GM18517 (cell line): ENCODE measurements around the gene SLC47A2.

ENCODE experiments used
- ATAC-seq: cut with Tn5 transposase; IDR thresholded peaks from one replicate; pipeline ENCODE4 v1.9.1; 2021; ENCODE audit warnings: mild to moderate bottlenecking, moderate library complexity; ENCODE audit not compliant: unreplicated experiment

SLC47A2 gene

DNA sequence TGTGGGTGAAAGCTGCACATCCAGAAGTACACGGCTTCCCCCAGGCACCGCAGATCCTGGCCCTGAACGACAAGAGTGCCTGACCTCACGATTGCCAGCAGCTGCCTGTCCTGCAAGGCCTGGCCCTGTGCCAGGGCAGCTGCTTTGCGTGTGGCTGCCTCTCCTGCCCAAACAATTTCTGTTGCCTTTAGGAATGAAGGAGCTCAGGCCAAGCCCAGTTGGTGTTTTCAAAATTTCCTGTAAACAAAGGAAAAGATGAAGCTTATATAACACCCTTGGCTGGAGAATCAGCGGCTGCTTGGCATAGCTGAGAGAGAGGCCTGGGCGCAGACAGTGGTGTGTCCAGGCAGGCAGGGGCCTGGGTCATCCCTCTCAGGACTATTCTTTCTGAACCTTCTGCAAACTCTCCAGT is 11.7 kb upstream of the SLC47A2 start:
- no peak for ATAC-seq

DNA sequence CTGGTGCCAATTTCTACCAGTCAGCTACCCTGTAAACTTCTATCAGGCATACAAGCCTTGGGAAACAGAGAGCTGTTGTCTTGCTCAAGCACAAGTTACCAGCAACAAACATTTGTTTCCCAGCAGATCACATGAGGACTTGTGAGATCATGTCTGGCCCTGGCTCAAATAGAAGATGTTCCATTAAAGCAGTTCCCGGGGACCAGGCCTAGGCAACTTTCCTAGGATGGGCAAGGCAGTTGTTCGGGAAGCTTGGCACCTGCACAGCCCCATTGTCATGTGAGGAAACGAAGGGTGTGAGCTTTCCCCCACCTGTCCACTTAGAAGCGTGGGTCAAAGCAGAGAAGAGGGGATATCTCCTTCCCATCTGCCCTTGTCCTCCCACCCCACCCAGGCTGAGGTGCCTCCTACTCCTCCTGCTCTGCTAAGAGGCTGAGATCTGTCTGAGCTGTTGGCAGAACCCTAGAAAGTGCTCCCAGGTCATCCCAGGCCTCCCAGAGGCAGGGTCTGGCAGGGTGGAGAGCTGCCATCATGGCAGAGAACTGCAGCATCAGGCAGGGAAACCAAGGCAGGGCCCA is 11.2 kb upstream of the SLC47A2 start:
- ATAC-seq = no peak

DNA sequence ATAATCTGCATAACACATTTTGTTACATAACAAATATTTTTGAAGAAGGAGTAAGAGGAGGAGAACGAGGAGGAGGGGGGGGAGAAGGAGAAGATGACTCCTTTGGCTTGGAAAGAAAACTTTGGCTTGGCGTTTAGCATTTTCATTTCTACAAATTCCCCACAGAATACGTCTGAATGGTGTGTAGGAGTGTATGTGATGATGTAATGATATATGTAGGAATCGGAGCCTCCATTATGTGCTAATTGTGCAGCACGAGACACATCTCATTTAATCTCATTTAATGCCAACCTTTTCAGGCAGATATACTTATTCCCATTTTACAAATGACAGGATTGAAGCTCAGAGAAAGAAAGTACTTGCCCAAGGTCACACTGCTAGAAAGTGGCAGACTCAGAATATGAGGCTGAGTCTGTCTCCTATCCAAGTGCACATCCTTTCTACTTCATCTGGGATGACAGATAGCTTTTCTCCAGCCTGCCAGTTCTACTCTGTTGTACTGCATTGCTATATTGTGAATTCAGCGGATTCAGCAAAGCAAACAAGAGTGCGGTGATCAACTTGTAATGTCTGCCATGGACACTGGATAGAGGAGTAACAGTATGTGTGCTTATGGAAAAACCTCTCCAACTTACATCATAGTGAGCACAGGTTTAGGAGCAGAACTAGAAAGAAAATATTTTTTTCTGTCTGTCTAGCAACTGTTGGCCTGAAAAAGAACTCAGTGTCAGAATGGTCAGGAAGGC is 10.4 kb upstream of the SLC47A2 start:
- ATAC-seq = no peak

DNA sequence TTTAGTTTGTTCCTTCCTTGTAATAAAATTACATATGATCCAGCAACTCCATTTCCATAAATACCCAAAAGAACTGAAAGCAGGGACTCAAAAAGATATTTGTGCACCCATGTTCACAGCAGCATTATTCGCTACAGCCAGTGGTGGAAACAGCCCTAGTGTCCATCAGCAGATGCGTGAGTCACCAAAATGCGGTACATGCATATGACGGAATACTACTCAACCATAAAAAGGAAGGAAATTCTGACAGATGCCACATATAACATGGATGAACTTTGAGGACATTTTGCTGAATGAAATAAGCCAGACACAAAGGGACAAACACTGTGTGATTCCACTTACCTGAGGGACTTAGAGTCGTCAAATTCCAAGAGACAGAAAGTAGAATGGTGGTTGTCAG is 9.1 kb upstream of the SLC47A2 start:
- ATAC-seq = no peak

DNA sequence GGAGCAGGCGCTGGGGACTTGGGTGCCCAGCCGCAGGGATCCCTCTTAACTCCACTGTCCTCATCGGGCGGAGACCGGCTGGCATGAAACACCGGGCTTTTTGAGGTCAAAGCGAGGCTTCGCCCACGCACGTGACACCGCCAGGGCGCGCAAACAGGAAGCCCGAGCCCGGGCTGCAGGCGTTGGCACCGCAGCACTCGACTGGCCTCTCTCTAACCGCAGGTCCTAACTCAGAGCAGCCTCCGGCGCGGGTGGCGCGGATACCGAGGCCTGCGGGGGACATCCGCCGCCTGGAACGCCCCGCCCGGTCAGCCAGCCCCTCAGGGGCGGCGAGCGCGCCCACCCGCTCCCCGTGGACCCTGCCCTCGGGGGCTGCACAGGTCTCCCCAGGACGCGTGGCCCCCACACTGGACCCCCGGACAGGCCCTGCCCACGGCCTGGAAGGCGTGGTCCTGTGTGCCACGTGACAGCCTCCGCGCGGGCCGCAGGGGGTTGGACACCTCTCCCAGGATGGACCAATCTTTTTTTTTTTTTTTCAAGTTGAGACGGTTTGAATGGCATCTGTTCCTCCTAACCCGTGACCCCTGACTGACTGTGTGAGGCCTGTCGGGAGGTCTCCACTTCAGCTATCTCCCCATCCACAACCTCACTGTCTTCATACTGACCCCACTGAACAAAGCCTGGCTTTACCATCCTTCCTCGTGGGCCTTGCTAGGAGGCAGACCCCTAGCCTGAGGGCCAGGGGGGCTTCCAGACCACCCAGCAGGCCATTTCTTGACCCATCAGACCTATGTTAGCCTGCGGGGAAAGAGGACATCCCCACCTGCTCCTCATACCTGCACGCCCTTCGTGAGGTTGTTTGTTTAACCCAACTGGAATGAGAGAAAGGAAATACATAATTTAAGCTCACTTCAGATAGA is 8.4 kb upstream of the SLC47A2 start:
- no peak for ATAC-seq

DNA sequence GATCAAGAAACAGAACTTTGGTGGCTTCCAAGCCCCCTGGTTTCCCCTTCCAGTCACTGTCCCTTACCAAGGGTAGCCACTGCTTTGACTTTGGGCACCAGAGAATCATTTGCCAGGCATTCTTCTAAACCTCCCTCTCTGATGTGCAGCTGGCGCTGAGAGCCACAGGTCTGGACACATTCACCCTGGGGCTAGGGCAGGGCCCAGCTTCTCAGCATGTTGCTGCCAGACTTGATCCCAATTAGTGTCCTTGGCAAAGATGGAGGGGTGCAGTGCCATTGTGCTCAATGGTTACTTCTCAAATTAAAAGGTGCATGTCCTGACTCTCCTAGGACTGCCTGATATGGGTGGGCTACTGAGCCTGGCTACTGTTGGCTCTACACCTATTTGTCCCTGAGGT is 7.6 kb upstream of the SLC47A2 start:
- no peak for ATAC-seq

DNA sequence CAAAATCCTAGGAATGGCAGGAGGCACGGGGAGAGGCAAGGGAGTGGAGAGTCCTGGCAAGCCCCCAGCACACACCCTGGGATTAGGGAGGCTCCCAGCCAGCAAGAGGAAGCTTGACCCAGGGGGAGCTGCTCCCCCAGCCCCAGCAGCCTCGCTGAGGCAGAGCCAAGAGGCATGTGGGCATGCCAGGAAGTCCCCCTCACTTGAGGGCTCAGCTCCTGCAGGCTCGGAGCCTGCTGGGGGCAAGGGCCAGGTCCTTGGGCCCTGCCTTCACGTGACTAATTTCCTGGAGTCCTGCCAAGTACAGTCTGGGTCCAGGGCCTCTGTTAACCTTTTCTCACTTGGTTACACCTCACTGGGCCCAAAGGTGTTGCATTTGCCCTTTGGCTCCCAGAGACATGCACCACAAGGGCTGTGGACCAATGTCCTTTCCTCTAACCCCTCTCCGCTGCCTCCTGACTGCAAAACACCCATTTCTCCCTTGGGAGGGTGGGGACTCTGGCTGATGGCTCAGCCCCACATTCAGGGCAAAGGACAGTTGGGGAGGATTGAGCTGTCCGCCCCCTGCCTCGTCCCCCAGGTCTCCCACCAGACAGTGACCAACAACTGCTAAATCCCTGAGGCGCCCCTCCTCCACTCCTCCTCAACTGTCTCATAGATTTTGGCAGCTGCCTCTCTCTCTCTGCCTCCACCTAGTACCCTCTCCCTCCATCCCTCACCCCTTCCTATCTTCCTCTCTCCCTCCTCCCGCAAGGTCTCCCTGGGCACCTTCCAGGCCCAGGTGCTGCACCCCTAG is 4.4 kb upstream of the SLC47A2 start:
- ATAC-seq = no peak

DNA sequence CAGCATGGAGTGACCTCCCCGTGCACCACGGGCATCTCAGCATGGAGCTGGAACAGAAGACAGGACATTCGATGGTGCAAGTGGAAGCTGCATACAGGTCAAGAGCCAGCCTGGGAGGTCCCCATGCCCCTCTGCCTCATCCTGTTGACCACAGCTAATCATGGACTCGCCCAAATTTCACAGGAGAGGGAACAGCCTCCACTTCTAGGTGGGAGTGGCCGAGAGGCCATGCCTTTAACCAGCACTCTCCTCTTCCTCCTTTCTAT is 3.8 kb upstream of the SLC47A2 start:
- no peak for ATAC-seq

DNA sequence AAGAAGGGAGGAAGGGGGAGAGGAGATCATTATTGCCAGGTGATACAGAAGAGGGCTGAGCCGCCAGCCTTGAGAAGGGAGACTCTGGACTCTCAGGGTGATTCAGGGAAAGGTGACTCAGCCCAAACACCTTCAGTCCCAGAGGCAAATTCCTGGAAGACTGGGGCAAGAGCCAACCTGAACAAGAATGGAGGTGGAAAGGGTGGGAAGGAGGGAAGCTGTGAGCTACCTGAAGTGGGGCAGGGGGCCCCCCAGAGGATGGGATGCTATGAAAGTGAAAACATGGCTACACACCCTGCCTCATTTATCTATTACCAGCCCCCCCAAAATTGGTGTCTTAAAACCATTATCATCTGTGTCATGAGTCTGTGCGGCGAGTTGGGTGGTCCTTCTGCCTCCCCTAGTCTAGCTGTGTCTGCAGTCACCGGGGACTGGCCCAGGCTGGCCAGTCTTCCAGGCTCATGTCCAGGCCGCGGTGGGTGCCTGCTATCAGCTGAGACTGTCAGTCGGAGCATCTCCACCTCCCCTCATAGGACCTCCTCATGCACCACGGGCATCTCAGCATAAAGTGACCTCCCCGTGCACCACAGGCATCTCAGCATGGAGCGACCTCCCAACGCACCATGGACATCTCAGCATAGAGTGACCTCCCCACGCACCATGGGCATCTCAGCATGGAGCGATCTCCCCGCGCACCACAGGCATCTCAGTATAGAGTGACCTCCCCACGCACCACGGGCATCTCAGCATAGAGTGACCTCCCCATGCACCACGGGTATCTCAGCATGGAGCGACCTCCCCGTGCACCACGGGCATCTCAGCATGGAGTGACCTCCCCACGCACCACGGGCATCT is 3.2 kb upstream of the SLC47A2 start:
- ATAC-seq = no peak

DNA sequence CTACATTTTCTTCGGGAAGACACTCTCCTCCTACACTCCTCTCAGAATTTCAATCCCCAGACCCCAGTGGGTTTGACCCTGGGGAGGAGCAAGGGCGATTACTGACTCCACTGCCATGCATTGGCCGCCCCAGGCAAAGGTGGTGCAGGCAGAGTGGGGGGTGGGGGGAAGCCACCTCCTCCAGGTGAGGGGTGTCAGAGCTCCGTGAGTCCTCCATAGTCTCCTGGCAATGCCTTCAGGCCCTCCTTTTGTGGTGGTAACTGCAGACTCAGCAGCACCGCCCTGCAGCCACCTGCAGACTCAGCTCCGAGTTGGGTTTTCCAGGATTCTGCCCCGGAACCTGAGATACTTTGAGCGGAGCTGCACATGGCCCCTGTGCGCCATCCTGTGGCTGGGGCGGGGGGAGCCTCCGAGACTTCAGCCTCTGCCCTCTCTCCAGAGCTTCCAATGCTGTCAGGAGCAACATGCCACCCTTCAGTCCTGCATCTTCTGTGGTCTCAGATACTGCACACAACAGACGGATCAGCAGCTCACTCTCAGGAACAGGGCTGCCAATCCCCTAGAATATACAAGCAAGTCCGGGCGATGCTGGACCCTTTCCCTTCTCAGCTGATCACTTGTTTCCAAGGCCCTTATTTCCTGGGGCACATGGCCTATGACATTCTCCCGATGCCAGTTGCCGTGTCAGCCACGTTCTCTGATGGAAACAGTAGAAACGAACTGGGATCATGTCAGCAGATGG is 2.4 kb upstream of the SLC47A2 start:
- ATAC-seq = no peak

DNA sequence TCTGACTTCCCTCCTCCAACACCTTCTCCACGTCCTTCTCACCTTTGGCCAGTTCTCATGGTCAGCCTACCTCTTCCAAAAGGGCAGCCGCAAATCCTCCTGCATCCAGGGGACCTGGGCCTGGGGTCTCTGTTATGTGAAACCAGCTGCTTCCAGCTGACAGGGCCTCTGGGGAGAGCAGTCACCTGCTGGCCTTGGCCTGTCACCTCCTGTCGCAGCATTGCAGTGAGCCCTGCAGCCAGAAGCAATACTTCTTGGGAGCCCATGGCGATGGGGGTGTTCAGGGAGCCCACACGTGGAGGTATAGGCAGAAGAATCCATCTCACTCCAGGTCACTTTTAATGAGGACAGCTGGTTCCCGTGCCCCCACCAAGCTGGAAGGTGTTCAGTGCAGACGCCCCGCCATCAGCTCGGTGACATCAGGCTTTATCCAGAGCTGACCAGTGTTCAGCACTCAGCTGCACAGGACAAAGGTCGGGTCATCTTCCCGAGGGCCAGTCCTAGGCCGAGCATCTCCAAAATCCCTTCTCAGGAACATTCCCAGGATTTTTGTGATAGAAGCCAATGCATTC is 1.7 kb upstream of the SLC47A2 start:
- ATAC-seq = no peak

DNA sequence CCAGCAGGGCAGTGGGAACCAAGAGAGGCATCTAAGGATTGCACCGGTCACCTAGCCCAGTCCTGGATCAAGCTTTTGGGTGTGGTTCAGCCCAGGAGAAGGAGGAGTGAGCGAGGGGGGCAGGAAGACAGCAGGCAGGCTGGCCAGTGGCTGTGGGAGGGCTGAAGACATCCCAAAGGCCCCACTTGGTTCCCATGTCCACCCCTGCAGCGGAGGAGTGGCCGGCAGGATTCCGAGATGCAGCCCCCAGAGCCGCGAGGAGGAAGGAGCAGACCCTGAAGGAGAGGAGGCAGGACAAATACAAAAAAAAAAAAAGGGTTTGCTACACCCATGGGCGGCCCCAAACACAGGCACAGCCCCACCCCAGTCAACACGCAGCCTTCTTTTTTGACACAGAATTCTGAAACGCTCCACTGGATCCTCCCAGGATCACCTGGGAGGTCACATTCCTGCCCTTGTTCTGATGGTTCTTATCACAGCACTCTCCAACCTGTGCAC is 1.1 kb upstream of the SLC47A2 start:
- no peak for ATAC-seq

DNA sequence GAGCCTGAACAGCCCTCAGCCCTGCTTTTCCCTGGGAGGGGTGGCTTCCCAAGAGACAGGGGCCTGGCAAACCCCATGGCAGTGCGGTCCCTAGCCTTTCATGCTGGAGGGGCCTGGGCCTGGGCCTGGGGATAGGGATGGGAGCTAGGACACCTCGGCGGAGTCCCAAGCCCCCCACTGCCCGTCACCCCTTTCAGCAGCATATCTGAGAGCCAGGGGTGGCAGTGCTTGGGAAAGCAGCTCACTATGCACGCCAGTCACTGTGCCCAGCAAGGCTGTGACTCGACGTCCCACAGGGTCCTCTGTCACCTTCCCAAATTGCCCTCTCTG is 612 bp upstream of the SLC47A2 start:
- no peak for ATAC-seq

DNA sequence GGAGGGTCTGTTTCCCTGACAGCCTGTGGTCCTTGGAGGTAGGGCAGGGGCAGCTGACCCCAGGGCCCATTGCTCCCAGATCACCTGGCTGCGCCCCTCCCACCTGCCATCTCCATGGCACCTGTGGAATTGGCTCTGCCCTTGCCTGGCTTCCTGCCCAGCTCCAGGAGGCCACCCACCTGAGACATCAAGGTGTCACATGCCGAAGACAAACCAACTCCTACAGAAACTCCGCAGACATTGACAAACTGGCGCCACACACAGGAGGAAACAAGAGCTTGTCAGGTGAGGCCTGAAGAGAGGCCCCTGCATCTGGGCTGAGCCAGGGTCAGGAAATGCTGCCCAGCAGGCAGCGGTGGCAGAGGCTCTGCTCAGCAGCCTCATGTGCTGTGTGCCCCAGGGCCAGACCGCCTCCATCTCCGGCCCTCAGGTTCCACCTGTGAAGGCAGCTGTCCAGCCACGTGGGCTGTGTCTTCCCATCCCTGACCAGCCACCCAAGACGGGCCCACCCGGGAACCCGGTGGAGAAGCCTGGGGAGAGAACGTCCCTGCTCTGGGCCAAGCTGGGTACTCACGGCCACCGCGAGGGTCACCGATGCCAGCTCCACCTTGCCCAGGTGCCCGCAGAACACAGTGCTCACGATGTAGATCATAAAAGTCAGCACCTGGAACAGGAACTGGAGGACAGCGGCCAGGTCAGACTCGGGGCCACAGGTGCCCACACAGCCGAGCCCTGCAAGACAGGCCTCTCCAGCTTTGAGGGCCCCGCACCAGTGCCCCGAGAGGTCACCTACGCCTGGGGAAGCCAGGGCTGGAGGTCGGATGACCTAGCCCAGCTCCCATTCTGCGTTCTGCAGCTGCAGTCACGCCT is 1.6 kb downstream of the SLC47A2 start:
- no peak for ATAC-seq

DNA sequence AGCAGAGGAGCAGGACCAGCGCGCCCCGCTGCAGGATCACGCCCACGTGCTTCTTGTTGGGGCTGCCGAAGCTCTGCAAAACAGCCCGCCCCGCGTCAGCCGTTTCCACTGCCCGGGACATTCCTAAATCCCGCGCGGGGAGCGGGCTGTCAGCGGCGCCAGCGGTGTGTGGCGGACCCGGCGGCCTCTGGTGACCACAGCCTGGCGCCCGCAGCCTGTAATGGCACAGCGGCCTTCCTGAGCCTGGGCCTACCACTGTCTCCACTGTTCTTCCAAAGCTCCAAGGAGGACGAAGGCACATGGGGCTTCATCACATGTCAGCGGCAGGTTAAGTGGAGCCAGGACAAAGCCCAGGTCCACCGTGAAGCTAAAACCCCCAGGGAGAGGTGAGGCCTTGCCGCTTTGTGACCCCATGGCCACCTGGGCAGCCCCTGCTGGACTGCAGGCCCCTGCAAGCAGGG is 2.5 kb downstream of the SLC47A2 start:
- no peak for ATAC-seq

DNA sequence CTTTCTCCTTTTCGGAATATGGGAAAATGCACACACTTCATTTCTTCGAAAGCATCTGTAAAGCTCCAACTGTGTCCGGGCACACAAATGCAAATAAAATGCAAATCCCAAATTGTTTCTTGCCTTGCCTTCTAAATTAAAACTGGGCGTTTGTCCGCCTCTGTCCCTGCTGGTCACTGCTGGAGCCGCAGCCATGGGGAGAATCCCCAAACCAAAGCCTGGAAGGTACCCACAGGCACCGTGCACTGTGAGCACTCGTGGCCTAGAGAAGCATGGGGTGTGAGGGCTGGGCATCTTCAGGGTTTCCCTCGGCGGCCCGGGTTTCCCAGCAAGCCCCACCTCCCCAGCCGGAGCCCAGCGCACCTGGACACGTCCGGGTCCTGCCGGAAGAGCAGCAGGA is 2.9 kb downstream of the SLC47A2 start:
- ATAC-seq = no peak

DNA sequence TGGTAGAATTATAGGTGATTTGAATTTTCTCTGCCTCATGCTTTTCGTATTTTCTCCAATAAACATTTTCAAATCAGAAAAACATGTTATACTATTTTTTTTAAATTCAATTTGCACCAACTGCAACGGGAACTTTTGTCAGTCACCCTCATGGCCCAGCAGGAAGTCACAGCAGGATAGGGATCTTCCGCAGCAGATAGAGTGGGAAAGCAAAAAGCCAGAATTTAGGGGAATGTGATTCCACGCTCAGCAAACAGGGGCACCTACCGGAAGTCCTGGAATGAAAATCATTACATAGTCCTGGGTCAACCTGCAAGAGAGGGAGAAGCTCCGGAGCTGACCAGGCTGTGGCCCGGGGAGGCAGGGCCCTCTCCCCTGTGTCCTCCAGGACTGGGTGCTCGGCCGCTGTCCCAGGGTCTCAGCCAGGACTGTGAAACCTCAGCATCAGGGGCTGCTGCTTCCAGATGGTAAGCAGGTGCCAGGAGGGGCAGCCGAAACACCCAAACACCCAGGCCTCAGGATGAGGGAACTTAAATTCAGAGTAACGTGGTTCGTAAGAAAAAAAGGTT is 3.9 kb downstream of the SLC47A2 start:
- no peak for ATAC-seq

DNA sequence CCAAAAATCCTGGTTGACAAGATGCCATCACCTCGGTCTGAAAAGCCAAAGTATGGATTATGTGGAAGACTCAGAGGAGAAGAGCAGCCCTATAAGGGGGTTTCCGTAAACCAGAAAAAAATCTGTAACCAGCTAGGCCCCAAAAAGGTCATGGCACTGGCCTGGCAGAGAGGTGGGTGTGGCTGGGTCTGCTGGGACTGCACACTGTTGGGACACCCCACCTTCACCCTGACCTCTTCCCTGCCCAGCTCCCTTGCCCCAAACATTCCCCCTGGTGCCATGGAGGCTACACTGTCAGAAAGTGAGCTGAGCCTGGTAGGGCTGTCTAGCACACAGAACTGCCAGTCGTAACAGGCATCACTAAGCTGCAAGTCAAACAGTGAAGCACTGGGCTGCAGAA is 6.5 kb downstream of the SLC47A2 start:
- no peak for ATAC-seq
